HL-60/S4 treated with phorbol 12-myristate 13-acetate at 8.2 ng/mL for 4 days and 3 days (cell line): ENCODE measurements around the gene CDH15.
"Not testable (repeated sequence)": the region's sequence is repeated elsewhere in the genome, so short reads cannot be mapped to it uniquely, and the experiment has no call there.

ENCODE experiments used
- in situ Hi-C: fragments of 300-500 bp; cut with MboI; formaldehyde crosslinking; loops from 2 replicates; pipeline ENCODE4 v1.15.0; 2022; ENCODE audit warnings: low sequenced_read_pairs

CDH15 gene

DNA sequence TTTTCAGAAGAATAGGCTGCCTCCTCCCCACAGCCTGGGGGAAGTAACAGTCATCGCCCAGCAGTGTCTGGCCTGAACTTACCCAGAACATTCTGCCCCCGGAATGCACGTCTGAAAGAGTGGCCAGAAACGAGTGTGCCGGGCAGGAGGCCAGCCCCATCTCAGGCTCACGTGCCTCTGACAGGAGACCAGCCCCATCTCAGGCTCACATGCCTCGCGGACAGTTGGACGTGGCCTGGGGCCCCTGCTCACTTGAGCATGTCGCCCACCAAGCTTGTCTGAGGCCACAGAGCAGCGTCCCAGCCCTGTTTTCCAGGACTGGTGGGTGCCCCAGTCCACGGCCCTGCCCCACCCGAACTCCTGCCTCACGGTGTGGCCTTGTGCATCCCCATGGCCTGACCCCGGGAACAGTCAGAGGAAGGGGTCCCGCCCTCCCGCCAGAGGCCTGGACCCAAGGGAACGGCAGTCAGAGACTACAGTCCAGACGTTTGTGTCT, 16.3 kb upstream of the CDH15 start:
- in situ Hi-C loops, result no loop called here

DNA sequence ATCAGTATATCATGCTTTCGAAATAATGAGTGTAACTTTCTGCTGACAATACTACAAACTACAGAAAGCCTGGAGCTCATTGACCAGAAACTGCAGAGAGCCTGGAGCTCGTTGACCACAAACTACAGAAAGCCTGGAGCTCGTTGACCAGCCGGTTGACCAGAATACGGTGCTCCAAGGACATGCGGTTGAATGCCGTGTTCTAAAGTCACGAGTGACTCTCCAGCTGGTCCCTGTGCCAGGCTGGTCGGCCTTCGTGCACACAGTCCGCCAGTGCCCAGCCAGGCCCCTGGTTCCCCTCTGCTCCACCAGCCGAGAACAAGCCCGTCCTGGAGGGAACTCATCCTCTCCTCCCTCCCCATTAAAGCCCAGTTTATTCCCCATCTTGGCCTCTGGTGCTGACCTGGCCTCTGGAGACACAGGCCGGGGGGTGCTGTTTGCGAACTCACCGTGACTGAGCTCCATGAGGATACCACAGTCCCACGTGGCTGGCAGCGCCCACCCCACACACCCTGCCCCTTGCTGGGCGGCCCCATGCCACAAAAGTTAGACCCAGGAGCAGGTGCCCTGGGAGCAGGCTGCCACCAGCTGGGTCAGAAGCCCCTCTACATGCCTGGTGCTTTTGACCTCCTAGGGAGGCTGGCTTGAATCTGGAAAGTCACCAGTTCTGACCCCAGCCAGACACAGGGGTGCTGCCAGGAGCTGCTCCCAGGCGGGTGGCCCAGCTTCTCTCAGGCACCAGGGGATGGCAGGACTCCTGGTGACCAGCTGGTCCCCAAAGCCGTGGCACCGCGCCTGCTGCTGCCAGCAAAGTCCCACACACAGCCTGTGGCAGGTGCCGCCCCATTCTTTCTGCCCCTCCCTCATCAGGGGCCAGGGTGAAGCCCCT, 15.5 kb upstream of the CDH15 start:
- in situ Hi-C loops, result no loop called here

- in situ Hi-C loops, result no loop called here
Measured at GRCh38 chr16:89156740-89157645, 14.6 kb upstream of the CDH15 start.

DNA sequence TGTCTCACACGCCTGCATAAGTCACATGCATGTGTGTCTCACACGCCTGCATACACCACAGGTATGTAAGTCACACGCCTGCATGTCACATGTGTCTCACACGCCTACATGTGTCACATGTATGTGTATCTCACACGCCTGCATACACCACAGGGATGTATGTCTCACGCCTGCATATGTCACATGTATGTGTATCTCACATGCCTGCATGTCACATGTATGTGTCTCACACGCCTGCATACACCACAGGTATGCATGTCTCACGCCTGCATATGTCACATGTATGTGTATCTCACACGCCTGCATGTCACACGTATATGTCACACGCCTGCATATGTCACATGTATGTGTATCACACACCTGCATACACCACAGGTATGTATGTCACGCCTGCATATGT, 13.8 kb upstream of the CDH15 start:
- in situ Hi-C loops, result no loop called here

DNA sequence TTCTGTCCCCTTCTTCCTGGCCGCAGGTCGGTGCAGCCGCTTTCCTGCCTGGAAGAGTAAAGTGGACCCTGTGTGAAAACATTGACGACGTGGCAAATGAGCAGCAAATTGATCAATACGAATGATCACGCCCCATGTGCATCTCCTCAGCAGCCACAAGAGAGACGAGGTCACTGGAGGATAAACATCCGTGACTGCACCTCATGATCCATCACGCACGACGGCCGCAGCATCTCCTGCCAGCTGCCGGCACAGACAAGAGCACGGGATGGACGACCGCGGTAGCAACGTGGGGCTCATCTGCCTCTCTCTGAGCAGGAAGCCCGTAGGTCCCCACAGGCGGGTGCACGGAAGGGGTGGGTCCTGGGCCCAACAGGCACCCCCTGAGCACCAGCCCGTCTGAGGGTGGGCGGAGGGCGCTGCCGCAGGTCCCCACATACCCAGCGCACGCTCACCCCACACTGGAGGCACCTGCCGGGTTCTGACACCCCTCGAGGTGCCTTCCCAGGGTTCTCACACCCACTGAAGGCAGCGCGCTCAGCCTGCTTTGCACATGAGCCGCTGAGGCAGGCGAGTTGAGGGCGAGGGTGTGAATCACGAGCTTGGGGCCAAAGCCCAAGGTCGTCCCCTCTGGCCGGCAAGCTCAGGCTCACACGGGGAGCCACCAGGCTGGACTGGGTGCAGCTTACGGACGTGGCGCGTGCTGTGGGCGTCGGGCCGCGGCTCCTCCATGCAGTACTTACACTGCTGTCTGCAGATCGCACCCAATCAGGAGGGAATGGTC, 12.3 kb upstream of the CDH15 start:
- in situ Hi-C loops, result no loop called here

DNA sequence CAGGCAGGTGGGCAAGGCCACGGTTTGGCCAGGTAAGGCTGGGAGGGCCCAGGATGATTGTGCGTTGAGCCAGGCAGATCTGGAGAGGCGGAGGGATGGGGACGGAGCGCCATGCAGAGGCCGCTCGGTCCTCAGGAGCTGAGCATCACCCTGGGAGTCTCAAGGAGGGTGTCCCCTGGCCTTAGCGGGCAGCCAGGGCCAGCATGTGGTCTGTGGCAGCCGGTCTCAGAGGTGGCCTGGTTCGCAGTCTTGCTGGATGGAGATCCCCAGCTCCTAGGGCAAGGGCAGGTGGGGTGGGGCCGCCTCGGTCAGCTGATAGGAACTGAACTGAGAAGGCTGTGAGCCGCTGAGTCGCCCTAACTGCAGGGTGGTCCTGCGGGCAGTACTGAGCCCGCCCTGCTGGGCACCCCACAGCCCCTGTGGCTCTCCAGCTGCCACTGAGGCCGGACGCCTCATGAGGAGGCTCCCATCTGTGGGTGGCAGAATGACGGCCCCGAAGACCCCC, 11.6 kb upstream of the CDH15 start:
- in situ Hi-C loops, result no loop called here

- in situ Hi-C loops, result no loop called here
Measured at GRCh38 chr16:89160977-89161701, 10.4 kb upstream of the CDH15 start.

GRCh38 chr16:89161763-89162713, 9.5 kb upstream of the CDH15 start:
- in situ Hi-C loops, result no loop called here

- in situ Hi-C loops, result no loop called here
Measured at GRCh38 chr16:89163297-89163696, 8.3 kb upstream of the CDH15 start.

DNA sequence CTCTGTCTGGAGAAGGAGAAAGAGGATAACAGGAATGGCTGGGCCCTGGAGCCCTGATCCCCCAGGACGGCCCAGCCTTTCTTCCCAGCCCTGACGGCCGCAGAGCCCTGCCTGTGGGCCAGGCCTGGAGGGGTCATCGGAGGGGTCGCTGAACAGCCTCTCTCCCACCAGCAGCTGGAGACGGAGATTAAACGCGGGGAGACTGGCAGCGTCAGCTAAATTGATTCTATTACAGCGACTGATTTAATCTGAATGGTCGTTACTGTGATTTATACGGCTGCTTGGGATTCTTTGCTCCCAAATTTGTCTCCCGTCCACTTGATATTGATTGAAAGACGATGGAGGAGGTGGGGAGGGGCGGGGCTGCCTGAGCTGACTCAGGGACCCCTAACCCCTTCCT, 7.1 kb upstream of the CDH15 start:
- in situ Hi-C loops, result no loop called here

GRCh38 chr16:89164847-89165680, 6.5 kb upstream of the CDH15 start:
- in situ Hi-C loops, result no loop called here

GRCh38 chr16:89165681-89165979, 5.9 kb upstream of the CDH15 start:
- in situ Hi-C loops, result not testable (repeated sequence)

DNA sequence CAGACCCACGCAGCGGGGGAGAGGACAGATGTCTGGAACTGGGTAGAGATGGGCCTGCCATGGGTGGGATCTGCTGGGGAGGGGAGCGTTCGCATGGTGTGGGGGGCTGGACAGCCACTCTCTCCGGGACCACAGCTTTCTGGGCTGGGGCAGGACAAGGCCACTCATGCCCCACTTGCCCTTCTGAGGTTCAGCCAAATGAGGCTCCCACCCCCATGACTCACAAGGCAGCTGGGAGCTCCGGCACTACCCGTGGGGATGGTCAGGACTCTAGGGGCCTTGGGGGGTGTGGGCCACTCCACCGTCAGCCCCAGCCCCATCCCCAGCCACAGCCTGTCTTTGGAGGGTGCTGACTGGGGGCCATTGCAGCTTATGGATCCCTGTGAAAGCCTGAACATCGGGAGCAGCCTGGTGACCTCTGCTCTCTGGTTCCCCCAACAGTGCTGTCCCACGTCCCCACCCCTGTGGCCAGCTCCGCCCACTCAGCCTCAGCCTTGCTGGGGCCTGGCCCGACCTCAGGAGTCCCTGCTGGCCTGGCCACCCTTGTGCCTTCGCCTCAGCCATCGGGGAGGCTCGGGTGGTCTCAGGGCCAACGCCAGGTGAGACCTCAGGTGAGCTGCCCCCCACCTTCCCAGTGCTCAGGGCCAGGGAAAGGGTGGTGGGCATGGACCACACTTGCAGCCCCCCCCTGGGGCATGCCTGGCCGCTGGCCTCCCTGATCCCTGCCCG, 4.7 kb upstream of the CDH15 start:
- in situ Hi-C loops, result no loop called here

DNA sequence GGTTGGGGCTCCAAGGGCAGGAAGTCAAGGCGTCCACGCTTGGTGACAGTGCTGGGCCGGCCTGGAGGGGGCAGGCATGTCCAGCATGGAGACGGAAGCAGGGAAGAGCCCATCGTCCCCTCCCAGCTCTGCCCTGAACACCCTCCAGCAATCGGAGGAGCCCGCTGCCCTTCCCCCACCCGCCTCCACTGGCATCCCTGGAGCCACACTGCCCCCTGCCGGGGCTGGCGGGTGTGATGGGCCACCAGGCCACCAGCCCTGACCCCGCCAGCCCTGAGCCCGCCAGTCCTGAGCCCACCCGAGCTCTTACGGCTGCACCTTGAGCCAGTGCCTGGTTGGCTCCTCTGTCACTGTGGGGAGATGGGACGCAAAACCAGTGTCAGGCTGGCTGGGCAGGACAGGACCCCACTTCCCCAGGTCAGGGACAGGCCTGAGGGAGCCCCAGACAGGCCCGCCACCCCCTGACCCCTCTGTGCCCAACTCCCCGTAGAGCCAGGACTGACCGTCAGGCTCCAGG, 4.1 kb upstream of the CDH15 start:
- in situ Hi-C loops, result no loop called here

DNA sequence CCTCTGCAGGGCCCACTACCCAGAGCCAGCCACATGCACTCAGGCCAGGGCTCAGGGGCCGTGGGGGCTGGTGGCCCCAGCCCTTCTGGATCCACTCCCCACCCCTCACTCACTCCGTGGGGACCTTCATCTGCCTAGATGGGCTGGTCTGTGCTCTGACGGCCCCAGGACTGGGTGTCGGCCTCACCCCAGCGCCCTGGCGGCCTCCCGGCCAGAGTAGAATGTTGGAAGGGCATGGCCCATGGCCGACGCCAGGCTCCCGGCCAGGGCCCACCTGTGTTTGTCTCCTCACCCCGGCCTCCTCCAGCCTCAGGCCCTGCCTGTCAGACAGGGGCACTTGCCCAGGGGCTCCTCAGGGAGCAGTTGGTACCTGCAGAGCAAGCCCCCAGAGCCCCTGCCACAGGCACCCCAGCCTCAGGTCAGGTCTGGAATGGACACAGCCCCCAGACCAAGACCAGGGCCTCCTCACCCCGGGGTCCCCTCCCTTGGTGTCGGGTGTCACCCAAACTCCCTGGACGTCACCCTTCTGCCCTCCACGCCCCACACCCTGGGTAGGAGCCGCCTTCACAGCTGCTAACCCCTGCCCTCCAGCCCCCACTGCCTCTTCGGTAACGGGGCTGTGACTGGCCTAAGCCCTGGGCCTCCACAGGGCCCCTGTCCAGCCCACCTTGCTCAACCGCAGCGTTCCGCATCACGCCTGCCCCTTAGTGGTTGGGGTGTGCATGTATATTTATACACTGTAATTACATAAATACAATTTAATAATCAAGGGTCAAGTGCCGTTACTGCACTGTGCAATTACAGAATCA, 3.0 kb upstream of the CDH15 start:
- in situ Hi-C loops, result no loop called here

DNA sequence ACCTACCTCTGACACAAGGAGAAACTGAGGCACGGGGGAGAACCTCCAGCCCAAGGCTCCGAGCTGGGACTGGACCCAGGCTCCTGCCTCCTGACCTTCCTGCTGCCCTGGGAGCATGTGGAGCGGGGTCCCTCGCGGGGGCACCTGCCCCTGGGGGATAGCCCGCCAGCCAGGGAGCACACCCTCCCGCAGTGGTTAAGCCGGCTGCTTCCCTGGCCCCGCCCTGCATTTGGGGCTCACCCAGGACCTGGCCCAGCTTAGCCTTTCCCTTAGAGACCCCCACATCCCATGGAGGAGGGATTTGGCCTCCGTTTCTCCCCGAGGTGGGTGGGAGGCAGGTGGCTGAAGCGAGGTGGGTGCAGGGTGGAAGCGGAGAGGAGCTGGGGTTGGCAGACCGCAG, 1.8 kb upstream of the CDH15 start:
- in situ Hi-C loops, result no loop called here
